GM23338 (cell line): Measurements from ENCODE around the gene HYAL2. TPM values are rescaled to one million over a fixed set of nuclear protein-coding genes. Genes with fewer than 3 reads are reported as not detected.

Source experiments
- ATAC-seq: fragments of 200-7000 bp; cut with Tn5 transposase; 3 replicates; pipeline ENCODE4 v1.9.1; 2020
- DNase-seq: peaks from one replicate; pipeline ENCODE4 v3.0.0-alpha.2; 2015; ENCODE audit warnings: low spot score
- H2AFZ ChIP-seq: fragments of 200-600 bp; sonication (generic); 2 replicates; pipeline ENCODE4 v1.8.0; 2016; ENCODE audit warnings: antibody characterized with exemption, mild to moderate bottlenecking, moderate library complexity
- H3F3A ChIP-seq: fragments of 200-600 bp; sonication (generic); replicated peaks from 2 replicates; pipeline ENCODE4 v1.8.0; 2017; ENCODE audit warnings: antibody characterized with exemption, mixed run types, low read depth
- H3K27ac ChIP-seq: fragments of 200-600 bp; sonication (generic); 2 replicates; pipeline ENCODE4 v1.6.1; 2016; ENCODE audit warnings: low read depth
- H3K27me3 ChIP-seq: fragments of 200-600 bp; sonication (generic); 2 replicates; pipeline ENCODE4 v1.8.0; 2016; ENCODE audit warnings: mild to moderate bottlenecking, mixed run types, moderate library complexity; ENCODE audit not compliant: insufficient read depth
- H3K36me3 ChIP-seq: fragments of 200-600 bp; sonication (generic); 2 replicates; pipeline ENCODE4 v1.8.0; 2016; ENCODE audit warnings: mild to moderate bottlenecking; ENCODE audit not compliant: insufficient read depth
- H3K4me1 ChIP-seq: fragments of 200-600 bp; sonication (generic); 2 replicates; pipeline ENCODE4 v1.8.0; 2016; ENCODE audit warnings: mild to moderate bottlenecking, moderate library complexity; ENCODE audit not compliant: insufficient read depth
- H3K4me2 ChIP-seq: fragments of 200-600 bp; sonication (generic); 2 replicates; pipeline ENCODE4 v1.7.1; 2017; ENCODE audit warnings: mixed run types
- H3K4me3 ChIP-seq: fragments of 200-600 bp; sonication (generic); 2 replicates; pipeline ENCODE4 v1.6.1; 2016; ENCODE audit warnings: mixed run types
- H3K79me2 ChIP-seq: fragments of 200-600 bp; sonication (generic); replicated peaks from 2 replicates; pipeline ENCODE4 v1.8.0; 2017; ENCODE audit warnings: mild to moderate bottlenecking; ENCODE audit not compliant: insufficient read depth
- H3K9me2 ChIP-seq: fragments of 200-600 bp; sonication (generic); 2 replicates; pipeline ENCODE4 v1.8.0; 2017; ENCODE audit not compliant: insufficient read depth
- H4K20me1 ChIP-seq: fragments of 200-600 bp; sonication (generic); replicated peaks from 2 replicates; pipeline ENCODE4 v1.8.0; 2017; ENCODE audit warnings: mild to moderate bottlenecking; ENCODE audit not compliant: insufficient read depth
- H3K27ac Mint-ChIP-seq: 2 replicates; pipeline ENCODE4 v1.8.0; 2020; ENCODE audit warnings: inconsistent platforms, mild to moderate bottlenecking, moderate library complexity, mixed read lengths
- H3K27me3 Mint-ChIP-seq: 3 replicates; pipeline ENCODE4 v1.8.0; 2022; ENCODE audit warnings: low read depth, mild to moderate bottlenecking, moderate library complexity, mixed read lengths, inconsistent platforms; ENCODE audit not compliant: insufficient read depth, poor library complexity
- H3K36me3 Mint-ChIP-seq: 3 replicates; pipeline ENCODE4 v1.8.0; 2021; ENCODE audit warnings: low read depth, mild to moderate bottlenecking, inconsistent platforms, moderate library complexity, mixed read lengths
- H3K4me1 Mint-ChIP-seq: 3 replicates; pipeline ENCODE4 v1.8.0; 2020; ENCODE audit warnings: mild to moderate bottlenecking, inconsistent platforms, mixed read lengths
- H3K4me3 Mint-ChIP-seq: 3 replicates; pipeline ENCODE4 v1.8.0; 2021; ENCODE audit warnings: moderate library complexity, mild to moderate bottlenecking, inconsistent platforms, mixed read lengths
- H3K9me3 Mint-ChIP-seq: 3 replicates; pipeline ENCODE4 v1.8.0; 2020; ENCODE audit warnings: moderate library complexity, mild to moderate bottlenecking, inconsistent platforms, mixed read lengths
- CREB1 ChIP-seq: fragments of 250-450 bp; sonication (Bioruptor Pico); IDR thresholded peaks from 2 replicates; pipeline ENCODE4 v1.5.0; 2020; ENCODE audit warnings: low read depth, mild to moderate bottlenecking, moderate library complexity
- CTCF ChIP-seq, 2 experiments: fragments of 200-600 bp in 1 of 2; sonication (generic) in 1 of 2; conservative IDR thresholded peaks; 2 replicates each; pipeline versions ENCODE4 v1.5.1 to v1.6.1; 2016 to 2017; ENCODE audit warnings: antibody characterized with exemption in 2 of 2, low read depth in 2 of 2, mild to moderate bottlenecking in 2 of 2, moderate library complexity in 1 of 2
- EZH2 ChIP-seq: fragments of 200-600 bp; sonication (generic); IDR thresholded peaks from one replicate; pipeline ENCODE4 v1.8.0; 2017; ENCODE audit warnings: antibody characterized with exemption, mild to moderate bottlenecking, low read depth; ENCODE audit not compliant: unreplicated experiment
- EZH2phosphoT487 ChIP-seq: fragments of 200-600 bp; sonication (generic); IDR thresholded peaks from one replicate; pipeline ENCODE4 v1.8.1; 2018; ENCODE audit warnings: antibody characterized with exemption; ENCODE audit not compliant: unreplicated experiment
- JUNB ChIP-seq: IDR thresholded peaks from one replicate; pipeline ENCODE4 v1.6.1; 2016; ENCODE audit warnings: antibody characterized with exemption; ENCODE audit not compliant: unreplicated experiment
- NANOG ChIP-seq: IDR thresholded peaks from 2 replicates; pipeline ENCODE4 v1.6.1; 2016; ENCODE audit warnings: antibody characterized with exemption, borderline replicate concordance
- POLR2AphosphoS5 ChIP-seq: IDR thresholded peaks from 2 replicates; pipeline ENCODE4 v1.6.1; 2016; ENCODE audit warnings: antibody characterized with exemption, low read depth
- REST ChIP-seq: IDR thresholded peaks from one replicate; pipeline ENCODE4 v1.6.1; 2018; ENCODE audit warnings: antibody characterized with exemption; ENCODE audit not compliant: unreplicated experiment
- STAT1 ChIP-seq: IDR thresholded peaks from one replicate; pipeline ENCODE4 v1.6.1; 2016; ENCODE audit warnings: antibody characterized with exemption; ENCODE audit not compliant: unreplicated experiment
- ZNF114 ChIP-seq: fragments of 250-450 bp; sonication (Bioruptor Pico); IDR thresholded peaks from 2 replicates; pipeline ENCODE4 v1.5.0; 2020; ENCODE audit warnings: mild to moderate bottlenecking, moderate library complexity
- ZNF331 ChIP-seq: fragments of 250-450 bp; sonication (Bioruptor Pico); IDR thresholded peaks from 2 replicates; pipeline ENCODE4 v1.5.0; 2020; ENCODE audit warnings: low read depth, mild to moderate bottlenecking, moderate library complexity
- polyA plus RNA-seq: library from polyadenylated mRNA; unstranded; fragments of >200 nt; fragmentation: Nextera tagmentation; extraction: Ambion mirVana; gene quantifications from 2 replicates; pipeline ENCODE4 v1.2.1, GENCODE V29; 2016
- total RNA-seq: library from RNA; depleted of rRNA; stranded (reverse); fragments of >200 nt; shearing (Covaris generic); gene quantifications from 2 replicates; pipeline ENCODE4 v1.2.3, GENCODE V29; 2014
- TF ChIP-seq, protein P1 (sequence below): fragments of 250-450 bp; sonication (Bioruptor Pico); IDR thresholded peaks from 2 replicates; pipeline ENCODE4 v1.5.0; 2020; ENCODE audit warnings: mild to moderate bottlenecking, moderate library complexity

Gene HYAL2
- total and polyA plus RNA-seq, 2 experiments from 2014 or later: 28.9 to 74.3 TPM

GRCh38 chr3:50275996-50276761 is 46.4 kb downstream of the HYAL2 start:
- peak; percentile 34 for ATAC-seq
- Histone ChIP-seq H3K4me1 (peaks cover 3% of the 10 kb centered on the region; the same call in 1 of the 2 replicates), H3K9me2 (no peaks in the 10 kb centered on the region), H3K36me3 (no peaks in the 10 kb centered on the region), H2AFZ (peak overlapping the region; percentile 80), H4K20me1 (no peaks in the 10 kb centered on the region), H3K27me3 (peaks cover 57% of the 10 kb centered on the region), H3F3A (peaks cover 10% of the 10 kb centered on the region; the same call in 1 of the 2 replicates), H3K4me2 (peak overlapping the region; percentile 86), H3K79me2 (no peaks in the 10 kb centered on the region), H3K27ac (no peak overlapping the region), H3K4me3 (peak overlapping the region; percentile 63)
- H3K27ac Mint-ChIP-seq: no peak overlapping the region
- TF ChIP-seq ZNF114: no peak
- TF ChIP-seq CREB1 (CRISPR knock-in tag): peak; percentile 75
- TF ChIP-seq POLR2AphosphoS5: peak; percentile 40; the same call in 1 of the 2 replicates
- no peak for TF ChIP-seq EZH2phosphoT487
- TF ChIP-seq STAT1: no peak
- no peak for TF ChIP-seq CTCF (conservative IDR thresholded peaks at IDR 0.05; ENCODE audit: low read depth in 2 of 2)
- no peak for TF ChIP-seq REST
- TF ChIP-seq JUNB: no peak
- no peak for TF ChIP-seq NANOG
- no peak for TF ChIP-seq ZNF331 (CRISPR knock-in tag)
- no peak for TF ChIP-seq EZH2
- TF ChIP-seq, protein P1, sequence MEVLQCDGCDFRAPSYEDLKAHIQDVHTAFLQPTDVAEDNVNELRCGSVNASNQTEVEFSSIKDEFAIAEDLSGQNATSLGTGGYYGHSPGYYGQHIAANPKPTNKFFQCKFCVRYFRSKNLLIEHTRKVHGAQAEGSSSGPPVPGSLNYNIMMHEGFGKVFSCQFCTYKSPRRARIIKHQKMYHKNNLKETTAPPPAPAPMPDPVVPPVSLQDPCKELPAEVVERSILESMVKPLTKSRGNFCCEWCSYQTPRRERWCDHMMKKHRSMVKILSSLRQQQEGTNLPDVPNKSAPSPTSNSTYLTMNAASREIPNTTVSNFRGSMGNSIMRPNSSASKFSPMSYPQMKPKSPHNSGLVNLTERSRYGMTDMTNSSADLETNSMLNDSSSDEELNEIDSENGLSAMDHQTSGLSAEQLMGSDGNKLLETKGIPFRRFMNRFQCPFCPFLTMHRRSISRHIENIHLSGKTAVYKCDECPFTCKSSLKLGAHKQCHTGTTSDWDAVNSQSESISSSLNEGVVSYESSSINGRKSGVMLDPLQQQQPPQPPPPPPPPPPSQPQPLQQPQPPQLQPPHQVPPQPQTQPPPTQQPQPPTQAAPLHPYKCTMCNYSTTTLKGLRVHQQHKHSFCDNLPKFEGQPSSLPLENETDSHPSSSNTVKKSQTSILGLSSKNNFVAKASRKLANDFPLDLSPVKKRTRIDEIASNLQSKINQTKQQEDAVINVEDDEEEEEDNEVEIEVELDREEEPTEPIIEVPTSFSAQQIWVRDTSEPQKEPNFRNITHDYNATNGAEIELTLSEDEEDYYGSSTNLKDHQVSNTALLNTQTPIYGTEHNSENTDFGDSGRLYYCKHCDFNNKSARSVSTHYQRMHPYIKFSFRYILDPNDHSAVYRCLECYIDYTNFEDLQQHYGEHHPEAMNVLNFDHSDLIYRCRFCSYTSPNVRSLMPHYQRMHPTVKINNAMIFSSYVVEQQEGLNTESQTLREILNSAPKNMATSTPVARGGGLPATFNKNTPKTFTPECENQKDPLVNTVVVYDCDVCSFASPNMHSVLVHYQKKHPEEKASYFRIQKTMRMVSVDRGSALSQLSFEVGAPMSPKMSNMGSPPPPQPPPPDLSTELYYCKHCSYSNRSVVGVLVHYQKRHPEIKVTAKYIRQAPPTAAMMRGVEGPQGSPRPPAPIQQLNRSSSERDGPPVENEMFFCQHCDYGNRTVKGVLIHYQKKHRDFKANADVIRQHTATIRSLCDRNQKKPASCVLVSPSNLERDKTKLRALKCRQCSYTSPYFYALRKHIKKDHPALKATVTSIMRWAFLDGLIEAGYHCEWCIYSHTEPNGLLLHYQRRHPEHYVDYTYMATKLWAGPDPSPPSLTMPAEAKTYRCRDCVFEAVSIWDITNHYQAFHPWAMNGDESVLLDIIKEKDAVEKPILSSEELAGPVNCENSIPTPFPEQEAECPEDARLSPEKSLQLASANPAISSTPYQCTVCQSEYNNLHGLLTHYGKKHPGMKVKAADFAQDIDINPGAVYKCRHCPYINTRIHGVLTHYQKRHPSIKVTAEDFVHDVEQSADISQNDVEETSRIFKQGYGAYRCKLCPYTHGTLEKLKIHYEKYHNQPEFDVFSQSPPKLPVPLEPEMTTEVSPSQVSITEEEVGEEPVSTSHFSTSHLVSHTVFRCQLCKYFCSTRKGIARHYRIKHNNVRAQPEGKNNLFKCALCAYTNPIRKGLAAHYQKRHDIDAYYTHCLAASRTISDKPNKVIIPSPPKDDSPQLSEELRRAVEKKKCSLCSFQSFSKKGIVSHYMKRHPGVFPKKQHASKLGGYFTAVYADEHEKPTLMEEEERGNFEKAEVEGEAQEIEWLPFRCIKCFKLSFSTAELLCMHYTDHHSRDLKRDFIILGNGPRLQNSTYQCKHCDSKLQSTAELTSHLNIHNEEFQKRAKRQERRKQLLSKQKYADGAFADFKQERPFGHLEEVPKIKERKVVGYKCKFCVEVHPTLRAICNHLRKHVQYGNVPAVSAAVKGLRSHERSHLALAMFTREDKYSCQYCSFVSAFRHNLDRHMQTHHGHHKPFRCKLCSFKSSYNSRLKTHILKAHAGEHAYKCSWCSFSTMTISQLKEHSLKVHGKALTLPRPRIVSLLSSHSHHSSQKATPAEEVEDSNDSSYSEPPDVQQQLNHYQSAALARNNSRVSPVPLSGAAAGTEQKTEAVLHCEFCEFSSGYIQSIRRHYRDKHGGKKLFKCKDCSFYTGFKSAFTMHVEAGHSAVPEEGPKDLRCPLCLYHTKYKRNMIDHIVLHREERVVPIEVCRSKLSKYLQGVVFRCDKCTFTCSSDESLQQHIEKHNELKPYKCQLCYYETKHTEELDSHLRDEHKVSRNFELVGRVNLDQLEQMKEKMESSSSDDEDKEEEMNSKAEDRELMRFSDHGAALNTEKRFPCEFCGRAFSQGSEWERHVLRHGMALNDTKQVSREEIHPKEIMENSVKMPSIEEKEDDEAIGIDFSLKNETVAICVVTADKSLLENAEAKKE (CRISPR knock-in tag): no peak
- H3K4me1 Mint-ChIP-seq: peaks cover 30% of the 10 kb centered on the region
- peak; percentile 89 for DNase-seq
- H3K4me3 Mint-ChIP-seq: peak overlapping the region; percentile 78
- H3K36me3 Mint-ChIP-seq: no peaks in the 10 kb centered on the region
- no peaks in the 10 kb centered on the region for H3K9me3 Mint-ChIP-seq
- H3K27me3 Mint-ChIP-seq: peaks cover 51% of the 10 kb centered on the region
